ENCODE measurements around the gene EML6.
A peak's percentile ranks its signal among the peaks of the same experiment; 100 is the strongest.
"Not testable (repeated sequence)": the region's sequence is repeated elsewhere in the genome, so short reads cannot be mapped to it uniquely, and the experiment has no call there.

EML6 gene

GRCh38 chr2:54806975-54807374 lies 83.5 kb downstream of the EML6 start:
- DNase-seq: no peak

GRCh38 chr2:54808661-54809060 lies 85.2 kb downstream of the EML6 start:
- DNase-seq: no peak

- no peak for DNase-seq
These were observed 86.4 kb downstream of the EML6 start for GRCh38 chr2:54809819-54810218.

- DNase-seq: no peak
These were observed 86.8 kb downstream of the EML6 start for GRCh38 chr2:54810246-54810645.

- no peak for DNase-seq
These were observed 90.1 kb downstream of the EML6 start for GRCh38 chr2:54813584-54813983.

- DNase-seq: no peak
These were observed 91.1 kb downstream of the EML6 start for GRCh38 chr2:54814389-54815147.

GRCh38 chr2:54815148-54815539 lies 91.7 kb downstream of the EML6 start:
- DNase-seq: no peak

GRCh38 chr2:54818226-54818625 lies 94.8 kb downstream of the EML6 start:
- DNase-seq: no peak

GRCh38 chr2:54820558-54820957 lies 97.1 kb downstream of the EML6 start:
- no peak for DNase-seq

GRCh38 chr2:54824567-54824966 lies 101.1 kb downstream of the EML6 start:
- DNase-seq: no peak

GRCh38 chr2:54830546-54830945 lies 107.1 kb downstream of the EML6 start:
- no peak for DNase-seq

GRCh38 chr2:54831480-54831879 lies 108.0 kb downstream of the EML6 start:
- DNase-seq: no peak

GRCh38 chr2:54834721-54835120 lies 111.3 kb downstream of the EML6 start:
- DNase-seq: no peak

GRCh38 chr2:54836477-54836876 lies 113.0 kb downstream of the EML6 start:
- DNase-seq: no peak

GRCh38 chr2:54838585-54839035 lies 115.1 kb downstream of the EML6 start:
- peak; percentile 59 for DNase-seq

- DNase-seq: no peak
These were observed 116.2 kb downstream of the EML6 start for GRCh38 chr2:54839461-54840255.

- no peak for DNase-seq
These were observed 117.4 kb downstream of the EML6 start for GRCh38 chr2:54840559-54841468.

- DNase-seq: not testable (repeated sequence)
These were observed 118.0 kb downstream of the EML6 start for GRCh38 chr2:54841500-54841899.

- DNase-seq: no peak
These were observed 121.6 kb downstream of the EML6 start for GRCh38 chr2:54845094-54845493.

- no peak for DNase-seq
These were observed 122.1 kb downstream of the EML6 start for GRCh38 chr2:54845514-54845913.

- DNase-seq: no peak
These were observed 127.0 kb downstream of the EML6 start for GRCh38 chr2:54850171-54851122.
